Smooth muscle cell (in vitro differentiated cells): Measurements from ENCODE around the gene ULBP3. TPM values are rescaled to one million over a fixed set of nuclear protein-coding genes. Genes with fewer than 3 reads are reported as not detected.

ENCODE experiments used
- DNase-seq: peaks from one replicate; lab custom pipeline; 2025; ENCODE audit not compliant: unreplicated experiment; lab: John Stamatoyannopoulos, UW
- H2AFZ ChIP-seq: fragments of 200-600 bp; sonication (generic); 2 replicates; pipeline ENCODE4 v1.6.0; 2016; ENCODE audit warnings: antibody characterized with exemption, low read depth, mild to moderate bottlenecking
- H3F3A ChIP-seq: fragments of 200-600 bp; sonication (generic); 2 replicates; pipeline ENCODE4 v1.6.0; 2017; ENCODE audit warnings: antibody characterized with exemption, low read depth
- H3K27ac ChIP-seq: fragments of 200-600 bp; sonication (generic); 2 replicates; pipeline ENCODE4 v1.5.1; 2016; ENCODE audit warnings: low read depth, mild to moderate bottlenecking
- H3K27me3 ChIP-seq: fragments of 200-600 bp; sonication (generic); 2 replicates; pipeline ENCODE4 v1.6.1; 2016; ENCODE audit warnings: low read depth, mild to moderate bottlenecking
- H3K36me3 ChIP-seq: fragments of 200-600 bp; sonication (generic); 2 replicates; pipeline ENCODE4 v1.5.1; 2016; ENCODE audit warnings: low read depth
- H3K4me1 ChIP-seq: fragments of 200-600 bp; sonication (generic); 2 replicates; pipeline ENCODE4 v1.5.1; 2016; ENCODE audit warnings: low read depth
- H3K4me2 ChIP-seq: fragments of 200-600 bp; sonication (generic); 2 replicates; pipeline ENCODE4 v1.6.0; 2016; ENCODE audit warnings: mild to moderate bottlenecking
- H3K4me3 ChIP-seq: fragments of 200-600 bp; sonication (generic); 2 replicates; pipeline ENCODE4 v1.5.1; 2016; ENCODE audit warnings: mild to moderate bottlenecking
- H3K79me2 ChIP-seq: fragments of 200-600 bp; sonication (generic); 2 replicates; pipeline ENCODE4 v1.6.0; 2016; ENCODE audit warnings: low read depth, mild to moderate bottlenecking
- H3K9ac ChIP-seq: fragments of 200-600 bp; sonication (generic); 2 replicates; pipeline ENCODE4 v1.6.0; 2016; ENCODE audit warnings: low read depth
- H3K9me3 ChIP-seq: fragments of 200-600 bp; sonication (generic); replicated peaks from 2 replicates; pipeline ENCODE4 v1.5.1; 2016; ENCODE audit warnings: low read depth
- H4K20me1 ChIP-seq: fragments of 200-600 bp; sonication (generic); 2 replicates; pipeline ENCODE4 v1.6.0; 2016; ENCODE audit warnings: low read depth
- WGBS: methylation state at CpG from one replicate; pipeline ENCODE4 v1.1.7; 2016; ENCODE audit warnings: low lambda C conversion rate; 5-methylcytosine and 5-hydroxymethylcytosine counted together
- polyA plus RNA-seq: library from polyadenylated mRNA; unstranded; fragments of >200 nt; fragmentation: Nextera tagmentation; extraction: Ambion mirVana; gene quantifications from 2 replicates; pipeline ENCODE4 v1.2.1, GENCODE V29; 2016
- total RNA-seq: library from RNA; depleted of rRNA; stranded (reverse); fragments of >200 nt; gene quantifications from 2 replicates; pipeline ENCODE4 v1.2.3, GENCODE V29; 2014
- TF ChIP-seq, protein P1 (sequence below): fragments of 200-600 bp; sonication (generic); IDR thresholded peaks from 2 replicates; pipeline ENCODE4 v1.5.1; 2017; ENCODE audit warnings: borderline replicate concordance, mild to moderate bottlenecking, antibody characterized with exemption; ENCODE audit not compliant: insufficient read depth, poor library complexity, severe bottlenecking

ULBP3 gene
- total and polyA plus RNA-seq, 2 experiments from 2014 or later = 2.4 to 11.7 TPM

DNA sequence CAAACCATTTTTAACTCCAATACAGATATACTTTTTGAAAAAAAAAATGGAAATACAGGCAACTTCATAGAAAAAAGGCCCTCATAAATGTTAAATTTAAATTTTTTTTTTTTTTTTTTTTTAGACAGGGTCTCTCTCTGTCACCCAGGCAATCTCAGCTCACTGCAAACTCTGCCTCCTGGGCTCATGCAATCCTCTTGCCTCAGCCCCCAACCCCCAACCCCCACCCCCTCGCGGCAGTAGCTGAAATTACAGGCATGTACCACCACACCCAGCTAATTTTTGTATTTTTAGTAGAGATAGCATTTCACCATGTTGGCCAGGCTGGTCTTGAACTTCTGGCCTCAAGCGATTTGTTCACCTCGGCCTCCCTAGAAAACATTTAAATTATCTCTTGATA is 12.8 kb upstream of the ULBP3 start:
- H3K4me1 ChIP-seq = no peaks in the 10 kb centered on the region
- H2AFZ ChIP-seq = no peak overlapping the region
- H3K79me2 ChIP-seq = no peaks in the 10 kb centered on the region
- H3K9ac ChIP-seq = no peak overlapping the region
- H3K27me3 ChIP-seq = peaks cover 43% of the 10 kb centered on the region
- WGBS = 44% methylated on average over 4 of the region's 4 CpGs
- no peaks in the 10 kb centered on the region for H3K36me3 ChIP-seq
- H3K27ac ChIP-seq = no peak overlapping the region
- H4K20me1 ChIP-seq = peaks cover 11% of the 10 kb centered on the region
- H3F3A ChIP-seq = peaks cover 20% of the 10 kb centered on the region
- TF ChIP-seq, protein P1, sequence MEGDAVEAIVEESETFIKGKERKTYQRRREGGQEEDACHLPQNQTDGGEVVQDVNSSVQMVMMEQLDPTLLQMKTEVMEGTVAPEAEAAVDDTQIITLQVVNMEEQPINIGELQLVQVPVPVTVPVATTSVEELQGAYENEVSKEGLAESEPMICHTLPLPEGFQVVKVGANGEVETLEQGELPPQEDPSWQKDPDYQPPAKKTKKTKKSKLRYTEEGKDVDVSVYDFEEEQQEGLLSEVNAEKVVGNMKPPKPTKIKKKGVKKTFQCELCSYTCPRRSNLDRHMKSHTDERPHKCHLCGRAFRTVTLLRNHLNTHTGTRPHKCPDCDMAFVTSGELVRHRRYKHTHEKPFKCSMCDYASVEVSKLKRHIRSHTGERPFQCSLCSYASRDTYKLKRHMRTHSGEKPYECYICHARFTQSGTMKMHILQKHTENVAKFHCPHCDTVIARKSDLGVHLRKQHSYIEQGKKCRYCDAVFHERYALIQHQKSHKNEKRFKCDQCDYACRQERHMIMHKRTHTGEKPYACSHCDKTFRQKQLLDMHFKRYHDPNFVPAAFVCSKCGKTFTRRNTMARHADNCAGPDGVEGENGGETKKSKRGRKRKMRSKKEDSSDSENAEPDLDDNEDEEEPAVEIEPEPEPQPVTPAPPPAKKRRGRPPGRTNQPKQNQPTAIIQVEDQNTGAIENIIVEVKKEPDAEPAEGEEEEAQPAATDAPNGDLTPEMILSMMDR = peak; percentile 9
- no peak overlapping the region for H3K4me2 ChIP-seq
- no peak for DNase-seq
- no peaks in the 10 kb centered on the region for H3K9me3 ChIP-seq
- no peak overlapping the region for H3K4me3 ChIP-seq

DNA sequence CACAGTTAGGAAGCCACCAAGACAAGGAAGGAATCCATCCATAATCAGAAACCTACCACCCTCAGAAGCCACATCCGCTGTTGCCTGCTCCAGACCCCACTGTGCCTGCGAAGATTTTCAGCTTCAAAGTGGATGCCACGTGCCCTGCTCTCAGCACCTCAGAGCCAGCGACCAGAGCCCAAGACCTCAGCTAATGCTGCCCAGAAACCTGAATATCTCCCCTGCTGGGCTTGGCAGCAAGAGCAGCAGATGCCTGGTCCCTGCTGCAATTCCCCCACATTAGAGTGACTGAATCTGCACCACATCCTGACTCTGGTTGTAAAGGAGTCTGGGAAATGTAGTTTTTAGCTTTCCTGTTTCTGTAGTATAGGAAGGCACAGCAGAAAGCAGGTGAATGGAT is 10.7 kb upstream of the ULBP3 start:
- H3K9me3 ChIP-seq = no peaks in the 10 kb centered on the region
- TF ChIP-seq, protein P1 = no peak
- peaks cover 14% of the 10 kb centered on the region for H4K20me1 ChIP-seq
- peaks cover 27% of the 10 kb centered on the region for H3F3A ChIP-seq
- no peak overlapping the region for H3K4me2 ChIP-seq
- no peaks in the 10 kb centered on the region for H3K36me3 ChIP-seq
- no peak overlapping the region for H3K4me3 ChIP-seq
- 20% methylated on average over 4 of the region's 4 CpGs for WGBS
- no peak overlapping the region for H3K9ac ChIP-seq
- peaks cover 30% of the 10 kb centered on the region for H3K27me3 ChIP-seq
- DNase-seq = no peak
- peaks cover 10% of the 10 kb centered on the region for H3K4me1 ChIP-seq
- no peak overlapping the region for H3K27ac ChIP-seq
- H2AFZ ChIP-seq = no peak overlapping the region
- H3K79me2 ChIP-seq = no peaks in the 10 kb centered on the region

DNA sequence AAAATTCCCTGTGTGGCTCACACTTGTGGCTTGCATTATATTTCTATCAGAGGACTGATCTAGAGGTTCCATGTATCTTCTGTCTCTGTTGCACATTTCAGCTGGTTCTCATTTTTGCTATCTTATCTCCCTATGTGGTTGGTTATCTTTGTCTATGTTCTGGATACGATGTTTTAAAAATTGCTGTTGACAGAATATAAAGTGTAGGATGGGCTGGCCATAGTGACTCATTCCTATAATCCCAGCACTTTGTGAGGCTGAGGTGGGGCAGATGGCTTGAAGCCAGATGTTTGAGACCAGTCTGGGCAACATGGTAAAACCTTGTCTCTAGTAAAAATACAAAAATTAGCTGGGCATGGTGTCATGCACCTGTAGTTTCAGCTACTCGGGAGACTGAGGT is 9.9 kb upstream of the ULBP3 start:
- 30% methylated on average over 2 of the region's 2 CpGs for WGBS
- Histone ChIP-seq H3K27me3 (peaks cover 26% of the 10 kb centered on the region), H3K9me3 (no peaks in the 10 kb centered on the region), H3K4me3 (no peak overlapping the region), H3K36me3 (no peaks in the 10 kb centered on the region), H3K79me2 (no peaks in the 10 kb centered on the region), H3K4me1 (peaks cover 10% of the 10 kb centered on the region), H3K4me2 (peak overlapping the region; percentile 3), H4K20me1 (peaks cover 14% of the 10 kb centered on the region), H3K9ac (no peak overlapping the region), H3F3A (peaks cover 32% of the 10 kb centered on the region), H2AFZ (no peak overlapping the region), H3K27ac (no peak overlapping the region)
- DNase-seq = no peak
- TF ChIP-seq, protein P1 = no peak

DNA sequence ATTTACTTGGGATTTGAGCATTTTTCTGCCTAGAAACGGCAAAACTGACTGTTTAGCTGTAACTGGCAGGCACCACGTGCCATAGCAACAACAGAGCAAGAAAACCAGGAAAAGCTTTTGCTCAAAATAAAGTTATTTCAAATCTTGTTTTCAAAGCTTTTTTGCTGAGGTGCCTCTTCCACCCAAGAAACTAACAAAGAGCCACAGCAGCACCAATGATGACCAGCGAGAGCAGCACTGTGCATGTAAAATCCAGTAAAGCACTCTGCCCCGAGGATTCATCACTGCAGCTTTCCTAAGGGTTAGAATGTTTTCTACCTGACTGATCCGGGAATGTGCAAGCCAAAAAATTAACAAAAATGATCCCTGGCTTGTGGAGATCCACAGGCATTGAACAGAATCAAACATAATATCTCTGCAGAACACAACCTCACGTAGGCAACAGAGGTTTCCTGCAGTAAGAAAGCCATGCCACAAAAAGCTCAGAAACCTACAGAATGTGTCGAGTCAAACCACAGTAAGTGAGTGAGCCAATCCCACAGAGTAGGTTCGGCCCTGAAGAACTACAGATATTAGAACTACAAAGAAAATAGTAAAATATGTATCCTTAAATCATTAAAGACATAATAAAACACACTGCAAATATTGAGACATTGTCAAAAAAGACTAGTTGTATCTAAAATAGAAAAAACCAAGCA is 7.4 kb upstream of the ULBP3 start:
- H3K9ac ChIP-seq = no peak overlapping the region

More for the DNA sequence above, 7.4 kb upstream of the ULBP3 start:
- H2AFZ ChIP-seq = no peak overlapping the region
- DNase-seq = no peak
- H3K9me3 ChIP-seq = no peaks in the 10 kb centered on the region
- TF ChIP-seq, protein P1 = peak; percentile 6
- H4K20me1 ChIP-seq = peaks cover 14% of the 10 kb centered on the region
- no peak overlapping the region for H3K4me3 ChIP-seq
- H3K79me2 ChIP-seq = no peaks in the 10 kb centered on the region
- H3K36me3 ChIP-seq = no peaks in the 10 kb centered on the region
- peaks cover 10% of the 10 kb centered on the region for H3K27me3 ChIP-seq
- peaks cover 10% of the 10 kb centered on the region for H3K4me1 ChIP-seq
- peak overlapping the region; percentile 39 for H3K4me2 ChIP-seq
- 36% methylated on average over 8 of the region's 8 CpGs for WGBS
- no peak overlapping the region for H3K27ac ChIP-seq
- peaks cover 32% of the 10 kb centered on the region for H3F3A ChIP-seq
